Measurements from ENCODE around the gene SORBS2. TPM values are rescaled to one million over a fixed set of nuclear protein-coding genes. Genes with fewer than 3 reads are reported as not detected.

Gene SORBS2
- total RNA-seq, 1 experiment from 2014 or later = 9.7 TPM

- Histone ChIP-seq H3K79me1 (ENCODE audit: insufficient read depth, low read depth, low read length, poor library complexity, severe bottlenecking) (no peaks in the 10 kb centered on the region), H3K79me2 (ENCODE audit: insufficient read depth, low read length) (no peaks in the 10 kb centered on the region), H2BK12ac (ENCODE audit: insufficient read length, low read depth, low read length) (no peak overlapping the region), H3K14ac (ENCODE audit: insufficient read depth, low read length) (no peak overlapping the region), H3K23ac (ENCODE audit: insufficient read length, low read depth, low read length) (no peak overlapping the region), H3K4me2 (ENCODE audit: insufficient read depth, insufficient read length, low read length) (no peak overlapping the region), H3K4me1 (ENCODE audit: insufficient read depth, low read length) (peaks cover 2% of the 10 kb centered on the region; the same call in 1 of the 2 replicates), H2AFZ (ENCODE audit: low read length) (no peak overlapping the region), H3K56ac (ENCODE audit: insufficient read length, low read depth, low read length) (no peak overlapping the region), H4K5ac (ENCODE audit: insufficient read length, low read depth, low read length) (no peak overlapping the region), H3K27ac (ENCODE audit: insufficient read length, low read depth, low read length) (no peak overlapping the region), H3K9me3 (ENCODE audit: control insufficient read depth, low read depth, low read length) (no peaks in the 10 kb centered on the region), H2BK5ac (ENCODE audit: insufficient read length, low read length) (no peak overlapping the region), H3K27me3 (ENCODE audit: insufficient read depth, low read length) (no peaks in the 10 kb centered on the region), H3K4ac (ENCODE audit: low read depth, low read length) (no peak overlapping the region), H2BK20ac (ENCODE audit: low read depth, low read length, poor library complexity, severe bottlenecking) (no peak overlapping the region), H2BK120ac (ENCODE audit: low read depth, low read length, poor library complexity, severe bottlenecking) (no peak overlapping the region), H3K9ac (ENCODE audit: extremely low read depth, insufficient read length, low read length) (no peak overlapping the region), H3K18ac (ENCODE audit: insufficient read length, low read depth, low read length) (no peak overlapping the region), H3K23me2 (ENCODE audit: insufficient read length, low read depth, low read length, poor library complexity, severe bottlenecking) (no peaks in the 10 kb centered on the region), H4K20me1 (ENCODE audit: control insufficient read depth, insufficient read depth, insufficient read length) (no peaks in the 10 kb centered on the region), H2AK5ac (ENCODE audit: insufficient read length, low read length) (no peak overlapping the region), H4K8ac (replicated peaks; ENCODE audit: insufficient read length, low read depth, low read length) (no peak overlapping the region), H2BK15ac (ENCODE audit: low read depth, low read length) (no peak overlapping the region; the same call in 1 of the 2 replicates), H4K91ac (ENCODE audit: insufficient read length, low read depth, low read length) (no peak overlapping the region), H3T11ph (ENCODE audit: low read length) (no peak overlapping the region)
- DNase-seq = no peak
- Mint-ChIP-seq H3K9me3 (no peaks in the 10 kb centered on the region; a peak in 2 of 5 replicates), H3K4me3 (no peak overlapping the region), H3K36me3 (ENCODE audit: insufficient read depth in 1 of 3, low read depth in 3 of 3) (peaks cover 0 to 8% (median 0%) of the 10 kb centered on the region in 3 experiments; a peak in 3 of 7 replicates), H3K27ac (no peak overlapping the region; a peak in 1 of 7 replicates), H3K27me3 (ENCODE audit: low read depth) (no peaks in the 10 kb centered on the region), H3K4me1 (peaks cover 8 to 9% of the 10 kb centered on the region in 2 experiments)
- TF ChIP-seq CTCF (conservative IDR thresholded peaks at IDR 0.05) = no peak
- WGBS (ENCODE audit: extremely low coverage, insufficient read length, low lambda C conversion rate) = no CpG with 5 or more reads among the region's 10 CpGs
Observed at GRCh38 chr4:185799442-185799841, 12.6 kb downstream of the SORBS2 start.
